COR-L47 (cell line): ENCODE measurements around the gene CASP2.
"Not testable (repeated sequence)": the region's sequence is repeated elsewhere in the genome, so short reads cannot be mapped to it uniquely, and the experiment has no call there.

Source experiments
- DNase-seq: peaks from one replicate; lab custom pipeline; 2025; lab: John Stamatoyannopoulos, UW

Gene CASP2

DNA sequence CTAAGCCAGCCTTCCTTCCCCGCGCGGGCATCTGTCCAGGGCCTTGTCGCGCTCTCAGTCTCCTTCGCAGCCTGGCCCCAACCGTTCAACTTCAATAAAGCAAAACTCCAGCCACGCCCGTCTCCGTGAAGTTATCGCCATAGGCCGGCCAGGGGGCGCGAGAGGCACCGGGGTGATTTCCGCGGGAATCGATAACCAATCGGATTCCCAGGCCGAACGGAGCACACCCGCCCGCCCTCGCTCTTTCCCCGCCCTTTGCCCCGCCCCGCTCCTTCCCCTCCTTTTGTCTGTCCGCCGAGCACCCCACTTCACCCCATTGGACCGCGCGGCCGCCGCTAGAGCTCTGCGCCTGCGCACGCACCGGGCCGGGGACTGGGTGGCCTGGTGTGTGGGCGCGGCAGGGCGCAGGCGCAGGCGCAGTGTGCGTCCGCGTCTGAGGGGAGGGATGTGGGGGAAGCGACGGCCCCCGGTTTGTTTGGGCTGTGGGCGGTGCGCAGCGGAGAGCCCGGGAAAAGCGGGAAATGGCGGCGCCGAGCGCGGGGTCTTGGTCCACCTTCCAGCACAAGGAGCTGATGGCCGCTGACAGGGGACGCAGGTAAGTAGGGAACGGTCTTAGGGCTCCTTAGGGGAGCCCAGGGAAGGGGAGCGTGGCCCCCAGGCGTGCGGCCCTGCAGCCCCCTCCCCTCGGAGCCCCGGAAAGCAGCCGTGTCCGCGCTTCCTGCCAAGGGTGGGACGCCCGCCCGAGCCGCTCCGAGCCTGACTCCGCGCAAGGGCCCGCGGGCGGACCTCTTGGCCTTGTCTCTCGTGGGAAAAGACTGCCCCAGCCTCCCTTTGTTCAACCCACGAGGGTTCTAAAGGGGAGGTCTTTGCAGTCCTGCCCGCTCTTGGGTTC is at the start of gene CASP2:
CASP2 (plus strand) TSS at position 417 of the 892 bp plus-strand sequence; CDS start at position 522, 105 bp downstream.
- DNase-seq, result peak; percentile 92

DNA sequence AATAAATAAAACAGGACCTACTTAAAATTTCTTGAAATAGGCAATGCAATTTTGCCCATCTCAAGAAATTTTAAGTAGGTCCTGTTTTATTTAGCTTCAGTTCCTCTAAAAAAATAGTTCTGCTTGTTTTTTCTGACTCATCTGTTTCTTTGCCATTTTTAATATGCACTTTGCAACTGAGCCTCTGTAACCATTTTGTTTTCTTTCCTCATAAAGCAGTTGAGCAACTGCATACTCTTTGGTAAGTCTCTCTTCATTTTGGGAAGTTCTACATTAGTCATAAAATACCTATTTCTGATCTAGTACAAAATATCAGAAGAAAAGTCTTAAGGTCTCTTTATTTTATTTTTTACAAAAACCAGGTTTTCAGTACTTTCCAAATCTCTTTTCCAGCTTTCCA is 48.3 kb upstream of the CASP2 start:
- DNase-seq, result no peak

DNA sequence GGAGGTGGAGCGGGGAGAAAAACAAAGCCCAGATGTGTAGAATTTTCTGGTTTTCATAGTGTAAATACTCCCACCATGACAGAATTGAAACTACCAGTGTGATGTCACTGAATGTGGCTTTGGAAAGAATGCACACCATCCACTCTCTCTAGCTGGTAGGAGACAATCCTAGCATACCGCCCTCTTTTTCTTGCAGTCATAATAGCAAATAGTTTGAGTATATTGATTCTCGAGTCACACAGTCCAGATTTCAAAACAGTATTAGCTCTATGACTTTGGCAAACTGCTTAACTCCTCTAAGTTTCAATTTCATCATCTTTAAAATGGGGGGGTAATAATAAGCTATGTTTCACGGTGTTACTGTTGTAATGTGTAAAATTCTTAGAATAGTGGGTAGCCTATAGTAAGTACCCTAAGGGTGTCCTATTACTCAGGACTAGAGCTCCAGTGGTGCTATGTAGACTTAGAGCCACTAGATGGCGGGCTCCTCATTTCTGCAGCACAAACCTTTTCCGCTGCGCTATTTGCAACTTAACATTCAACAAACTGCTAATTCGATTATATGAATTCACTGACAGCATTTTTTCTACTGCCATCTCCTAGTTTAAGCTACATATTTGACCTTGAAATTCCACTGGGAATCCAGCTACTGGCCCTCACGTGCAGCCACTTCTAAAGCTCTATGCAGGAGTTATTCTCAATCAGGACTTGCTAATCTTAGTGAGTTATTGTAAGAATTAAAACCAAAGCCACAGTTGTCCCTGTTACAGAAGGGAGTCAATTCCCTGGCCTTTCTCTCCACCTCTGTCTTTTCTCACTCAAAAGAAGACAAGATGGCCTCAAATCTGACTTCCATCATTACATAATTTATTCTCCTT is 47.6 kb upstream of the CASP2 start:
- DNase-seq, result peak; percentile 57

DNA sequence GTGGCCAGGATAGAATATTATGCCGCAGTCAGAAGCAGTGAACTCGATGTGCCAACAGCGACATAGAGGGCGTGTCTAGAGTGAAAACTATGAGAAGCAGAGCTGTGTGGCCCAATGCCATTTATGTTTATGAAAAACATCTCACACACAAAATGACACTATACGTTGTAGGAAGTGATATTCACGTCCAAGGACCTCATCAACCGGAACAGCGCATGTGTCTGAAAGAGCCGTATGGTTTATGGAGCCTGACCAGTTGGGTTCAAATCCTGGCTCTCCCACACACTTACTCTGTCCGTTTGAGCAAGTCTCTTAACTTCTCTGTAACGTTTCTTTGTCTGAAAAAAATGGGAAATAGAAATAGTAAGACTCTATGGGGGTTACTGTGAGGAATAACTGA is 45.8 kb upstream of the CASP2 start:
- DNase-seq, result no peak

DNA sequence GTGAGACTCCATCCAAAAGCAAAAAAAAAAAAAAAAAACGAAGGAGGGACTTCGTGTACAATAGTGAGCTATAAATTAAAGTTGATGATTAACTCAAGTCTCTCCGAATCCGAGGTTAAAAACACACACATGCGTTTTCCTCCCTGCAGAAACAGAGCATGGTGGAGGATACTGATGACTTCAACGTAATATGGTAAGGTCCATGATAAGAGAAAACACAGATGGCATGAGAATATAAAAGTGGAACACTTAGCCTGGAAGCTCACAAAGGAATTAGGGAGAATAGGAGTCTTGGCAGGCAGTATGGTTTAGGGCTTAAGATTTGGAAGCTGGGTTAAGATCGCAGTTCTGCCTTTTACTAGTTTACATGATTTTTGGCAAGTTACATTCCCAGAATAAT is 45.0 kb upstream of the CASP2 start:
- no peak for DNase-seq

DNA sequence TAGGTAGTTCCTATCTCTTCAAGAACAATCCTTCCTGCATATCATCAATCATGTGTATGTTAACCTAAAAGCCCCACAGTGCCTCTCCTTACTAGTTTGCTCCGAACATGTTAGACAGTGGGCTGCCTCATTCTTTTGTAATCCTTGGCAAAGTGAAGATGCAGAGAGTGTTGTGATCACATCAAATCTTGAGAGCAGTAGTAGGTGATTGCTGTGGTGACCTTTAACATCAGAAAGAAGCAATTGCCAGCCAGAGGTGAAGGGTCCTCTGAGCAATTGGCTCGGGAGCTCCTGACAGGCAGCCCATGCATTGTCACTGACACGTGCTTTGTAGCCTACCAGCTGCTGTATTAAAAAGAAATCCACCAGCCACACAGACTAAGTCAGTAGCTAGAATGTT is 44.5 kb upstream of the CASP2 start:
- no peak for DNase-seq

DNA sequence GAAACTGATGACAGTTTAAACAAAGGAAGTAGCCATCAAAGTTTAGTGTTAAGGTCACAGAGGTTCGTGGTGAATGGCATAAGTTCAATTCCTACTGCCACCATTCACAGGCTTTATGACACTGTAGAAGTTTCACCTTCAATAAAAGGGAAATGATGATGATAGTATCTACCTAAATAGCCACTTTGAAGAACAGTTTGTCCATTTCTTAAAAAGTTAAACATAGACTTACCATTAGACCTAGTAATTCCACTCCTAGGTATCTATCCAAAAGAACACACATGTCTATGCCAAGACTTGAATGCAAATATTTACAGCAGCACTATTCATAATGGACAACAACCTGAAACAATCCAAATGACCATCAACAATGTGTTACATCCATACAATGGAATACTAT is 43.8 kb upstream of the CASP2 start:
- DNase-seq, result no peak

DNA sequence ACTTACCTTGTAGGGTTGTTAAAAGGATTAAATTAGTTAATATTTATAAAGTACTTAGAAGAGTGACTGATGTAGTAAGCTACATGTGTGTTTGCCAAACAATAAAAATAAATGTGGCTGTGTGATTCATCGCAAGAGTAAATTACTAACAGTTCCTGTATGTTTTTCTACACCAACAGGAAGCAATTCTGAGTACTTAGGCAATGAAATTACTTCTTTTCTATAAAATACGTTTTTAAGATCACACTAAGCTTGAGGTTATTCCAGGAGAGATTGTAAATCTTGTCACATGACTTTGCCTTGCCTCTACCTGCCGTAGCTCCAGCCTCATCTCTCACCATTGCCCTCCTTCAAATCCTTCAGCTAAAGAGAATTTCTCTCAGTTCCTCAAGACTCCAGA is 43.0 kb upstream of the CASP2 start:
- no peak for DNase-seq

DNA sequence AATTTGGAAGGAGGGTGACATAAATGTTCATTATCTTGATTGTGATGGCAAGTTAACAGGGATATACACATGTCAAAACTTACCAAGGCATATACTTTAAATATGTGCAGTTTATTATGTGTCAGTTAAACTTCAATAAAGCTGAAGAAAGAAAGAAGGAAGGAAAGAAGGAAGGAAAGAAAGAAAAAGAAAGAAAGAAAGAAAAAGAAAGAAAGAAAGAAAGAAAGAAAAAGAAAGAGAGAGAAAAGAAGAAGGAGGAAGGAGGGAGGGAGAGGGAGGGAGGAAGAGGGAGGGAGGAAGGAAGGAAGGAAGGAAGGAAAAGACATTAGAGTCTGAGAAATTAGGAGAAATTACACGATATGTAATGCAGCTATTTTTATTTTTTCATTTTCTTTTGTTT is 40.8 kb upstream of the CASP2 start:
- no peak for DNase-seq

DNA sequence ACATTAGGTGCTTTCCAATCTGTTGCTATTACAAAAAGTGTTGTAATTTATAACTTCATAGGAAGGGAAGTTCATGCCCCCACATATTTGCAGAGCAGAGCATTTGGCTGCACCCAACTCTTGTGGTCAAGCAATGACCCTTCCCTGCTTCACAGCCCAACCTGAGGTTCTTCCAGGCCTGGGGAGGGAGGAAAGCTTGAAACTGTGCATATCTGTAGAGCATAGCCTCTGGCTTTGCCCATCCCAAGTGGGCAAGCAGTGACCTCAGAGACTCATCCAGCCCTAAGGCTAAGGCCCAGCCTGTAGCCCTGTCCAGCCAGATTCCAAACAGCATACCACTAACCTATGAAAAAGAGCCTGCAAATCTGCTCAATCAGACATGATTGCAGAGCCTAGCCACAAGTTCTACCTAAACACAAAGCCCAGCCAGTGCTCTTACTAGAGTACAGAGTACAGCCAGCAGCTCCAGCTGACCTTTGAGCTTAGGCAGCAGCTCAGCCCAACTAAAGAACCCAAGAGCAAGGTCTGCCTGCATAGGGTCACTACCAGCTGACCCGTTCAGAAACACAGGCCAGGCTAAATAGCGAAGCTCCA is 39.3 kb upstream of the CASP2 start:
- DNase-seq, result no peak

DNA sequence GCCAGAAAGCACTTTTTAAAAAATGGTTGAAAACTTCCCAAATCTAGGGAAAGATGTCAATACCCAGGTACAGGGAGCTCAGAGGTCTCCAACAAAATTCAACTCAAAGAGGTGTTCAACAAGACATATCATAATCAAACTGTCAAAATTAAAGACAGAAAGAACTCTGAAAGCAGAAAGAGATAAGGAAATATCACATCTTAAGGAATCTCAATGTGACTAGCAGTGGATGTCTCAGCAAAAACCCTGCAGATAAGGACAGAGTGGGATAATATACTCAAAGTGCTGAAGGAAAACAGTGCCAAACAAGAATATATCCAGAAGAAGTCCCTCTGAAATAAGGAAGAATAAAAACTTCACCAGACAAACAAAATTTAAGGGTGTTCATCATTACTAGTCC is 38.0 kb upstream of the CASP2 start:
- DNase-seq, result no peak

DNA sequence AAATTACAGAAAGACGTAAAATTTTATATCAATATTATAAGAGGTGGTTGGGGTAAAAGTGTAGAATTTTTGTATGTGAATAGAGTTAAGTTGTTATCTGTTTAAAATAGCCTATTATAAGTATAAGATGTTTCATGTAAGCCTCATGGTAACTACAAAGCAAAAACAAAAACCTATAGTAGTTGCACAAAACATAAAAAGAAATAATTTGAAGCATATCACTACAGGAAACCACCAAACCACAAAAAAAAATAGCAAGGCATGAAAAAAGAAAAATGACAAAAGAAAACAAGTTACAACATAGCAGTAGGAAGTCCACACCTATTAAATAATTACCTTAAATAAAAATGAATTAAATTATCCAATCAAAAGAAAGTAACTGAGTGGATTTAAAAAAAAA is 37.3 kb upstream of the CASP2 start:
- no peak for DNase-seq

DNA sequence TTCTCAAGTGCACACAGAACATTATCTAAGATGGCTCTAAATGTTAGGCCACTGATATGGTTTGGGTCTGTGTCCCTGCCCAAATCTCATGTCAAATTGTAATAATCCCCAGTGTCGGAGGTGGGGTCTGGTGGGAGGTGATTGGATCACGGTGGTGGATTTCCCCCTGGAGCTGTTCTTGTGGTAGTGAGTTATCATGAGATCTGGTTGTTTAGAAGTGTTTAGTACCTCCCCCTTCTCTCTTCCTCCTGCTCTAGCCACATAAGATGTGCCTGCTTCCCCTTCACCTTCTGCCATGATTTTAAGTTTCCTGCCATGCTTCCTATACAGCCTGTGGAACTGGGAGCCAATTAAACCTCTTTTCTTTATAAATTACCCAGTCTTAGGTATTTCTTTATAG is 36.1 kb upstream of the CASP2 start:
- DNase-seq, result no peak

DNA sequence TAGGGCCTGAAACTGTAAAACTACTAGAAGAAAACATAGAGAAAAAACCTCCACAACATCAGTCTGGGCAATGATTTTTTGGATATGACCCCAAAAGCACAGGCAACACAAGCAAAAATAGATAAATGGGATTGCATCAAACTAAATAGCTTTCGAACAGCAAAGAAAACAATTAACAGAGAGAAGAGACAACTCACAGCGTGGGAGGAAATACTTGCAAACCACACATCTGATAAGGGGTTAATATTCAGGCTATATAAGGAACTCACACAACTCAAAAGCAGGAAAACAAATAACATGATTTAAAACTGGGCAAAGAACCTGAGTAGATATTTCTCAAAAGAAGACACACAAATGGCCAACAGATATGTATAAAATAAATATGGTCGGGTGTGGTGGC is 32.6 kb upstream of the CASP2 start:
- no peak for DNase-seq

DNA sequence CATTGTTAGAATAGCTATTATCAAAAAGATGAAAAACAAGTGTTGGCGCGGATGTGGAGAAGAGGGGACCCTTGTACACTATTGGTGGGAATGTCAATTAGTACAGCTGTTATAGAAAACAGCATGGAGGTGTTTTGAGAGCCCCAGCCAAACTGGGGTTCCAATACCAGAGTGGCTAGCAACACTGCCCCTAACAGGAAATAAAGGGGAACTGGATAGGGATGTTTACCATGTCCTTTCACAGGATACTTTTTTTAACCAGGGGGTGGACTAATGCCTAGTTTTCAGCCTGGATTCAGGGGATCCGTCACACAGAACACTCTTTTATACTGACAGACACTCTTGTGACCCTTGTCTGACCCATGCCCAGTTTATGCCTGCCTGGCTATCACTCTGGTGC is 31.8 kb upstream of the CASP2 start:
- DNase-seq, result no peak

DNA sequence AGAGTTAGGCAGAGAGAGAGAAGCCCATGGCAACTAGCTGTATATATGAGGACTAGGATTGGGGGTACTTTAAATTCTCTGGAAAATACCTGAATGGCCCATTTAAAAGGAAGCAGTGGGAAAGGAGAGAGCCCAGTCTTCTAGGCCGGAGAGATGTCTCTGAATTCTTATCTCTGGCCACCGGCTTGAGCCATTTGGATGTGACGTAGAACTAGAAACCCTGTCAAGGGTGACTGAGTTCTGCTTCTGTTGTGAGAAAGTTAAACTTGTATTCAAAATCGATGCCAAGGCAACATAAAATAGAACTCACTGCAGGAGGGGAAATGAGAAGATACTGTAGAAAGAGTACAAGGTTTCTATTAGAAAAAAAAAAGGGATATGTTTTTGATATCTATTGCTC is 31.2 kb upstream of the CASP2 start:
- DNase-seq, result no peak

DNA sequence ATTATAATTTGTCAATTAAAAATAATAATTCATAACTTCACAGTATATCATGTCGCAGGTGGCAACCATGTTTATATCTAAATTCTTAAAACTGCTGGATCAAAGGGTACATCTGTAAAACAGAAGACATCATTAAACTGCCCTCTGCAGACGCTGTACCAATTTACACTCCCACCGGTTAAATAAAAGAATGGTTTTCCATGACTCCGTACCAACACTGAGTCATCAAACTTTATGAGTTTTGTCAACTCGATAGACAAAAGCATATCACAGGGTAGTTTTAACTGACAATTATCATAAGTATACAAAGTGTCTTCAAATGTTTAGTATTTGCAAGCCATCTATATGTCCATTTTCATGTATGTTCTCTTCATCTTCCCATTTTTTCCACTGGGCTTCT is 30.6 kb upstream of the CASP2 start:
- no peak for DNase-seq

DNA sequence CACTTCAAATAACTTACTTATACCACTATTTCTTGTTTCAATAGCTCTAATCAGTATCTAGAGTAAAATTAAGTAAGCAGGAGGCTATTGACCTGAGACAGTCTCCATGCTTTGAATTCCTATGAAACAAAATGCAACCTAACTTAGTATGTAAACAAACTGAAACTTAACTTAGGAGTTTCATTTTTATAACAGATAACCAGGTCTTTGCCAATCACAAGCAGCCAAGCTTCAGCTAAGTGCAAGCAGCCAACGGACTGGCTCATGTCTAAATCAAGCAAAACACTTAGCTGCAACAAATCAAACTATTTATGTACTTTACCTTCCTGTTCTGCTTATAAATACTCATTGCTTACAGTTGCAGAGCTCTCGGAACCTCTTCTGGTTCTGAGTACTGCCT is 29.3 kb upstream of the CASP2 start:
- DNase-seq, result no peak

DNA sequence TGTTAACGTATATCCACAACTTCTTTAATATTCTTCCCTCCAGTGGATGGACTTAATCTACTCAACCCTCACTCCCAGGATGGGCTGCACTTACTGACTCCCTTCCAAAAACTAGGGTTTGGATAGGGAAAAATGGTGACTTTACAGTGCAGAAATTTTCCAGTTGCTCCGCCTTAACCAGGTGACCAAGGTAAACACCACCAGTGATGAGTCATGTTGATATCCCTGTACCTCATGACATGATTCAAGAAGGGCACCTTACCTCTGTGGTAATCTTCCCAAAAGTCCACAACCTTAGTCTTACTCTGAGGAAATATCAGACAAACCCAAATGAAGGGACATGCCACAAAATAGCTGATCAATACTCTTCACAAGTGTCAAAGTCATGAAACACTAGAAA is 28.4 kb upstream of the CASP2 start:
- DNase-seq, result no peak

DNA sequence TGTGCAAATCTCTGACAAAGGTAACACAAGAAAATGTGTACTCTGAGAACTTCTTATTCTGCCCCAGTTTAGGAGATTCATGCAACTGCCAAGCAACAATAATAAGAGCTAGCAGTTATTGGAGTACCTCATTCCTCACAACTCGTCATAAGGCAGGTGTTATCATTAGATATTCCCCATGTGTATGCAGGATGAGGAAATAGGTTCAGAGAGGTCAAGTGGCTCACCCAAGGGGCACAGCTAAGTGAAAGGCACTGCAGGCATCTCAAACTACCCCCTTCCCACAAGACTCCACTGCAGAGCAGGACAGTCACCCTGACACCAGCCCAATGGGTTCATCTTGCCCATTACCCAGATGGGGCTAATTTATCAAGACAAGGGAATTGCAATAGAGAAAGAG is 26.2 kb upstream of the CASP2 start:
- DNase-seq, result no peak

DNA sequence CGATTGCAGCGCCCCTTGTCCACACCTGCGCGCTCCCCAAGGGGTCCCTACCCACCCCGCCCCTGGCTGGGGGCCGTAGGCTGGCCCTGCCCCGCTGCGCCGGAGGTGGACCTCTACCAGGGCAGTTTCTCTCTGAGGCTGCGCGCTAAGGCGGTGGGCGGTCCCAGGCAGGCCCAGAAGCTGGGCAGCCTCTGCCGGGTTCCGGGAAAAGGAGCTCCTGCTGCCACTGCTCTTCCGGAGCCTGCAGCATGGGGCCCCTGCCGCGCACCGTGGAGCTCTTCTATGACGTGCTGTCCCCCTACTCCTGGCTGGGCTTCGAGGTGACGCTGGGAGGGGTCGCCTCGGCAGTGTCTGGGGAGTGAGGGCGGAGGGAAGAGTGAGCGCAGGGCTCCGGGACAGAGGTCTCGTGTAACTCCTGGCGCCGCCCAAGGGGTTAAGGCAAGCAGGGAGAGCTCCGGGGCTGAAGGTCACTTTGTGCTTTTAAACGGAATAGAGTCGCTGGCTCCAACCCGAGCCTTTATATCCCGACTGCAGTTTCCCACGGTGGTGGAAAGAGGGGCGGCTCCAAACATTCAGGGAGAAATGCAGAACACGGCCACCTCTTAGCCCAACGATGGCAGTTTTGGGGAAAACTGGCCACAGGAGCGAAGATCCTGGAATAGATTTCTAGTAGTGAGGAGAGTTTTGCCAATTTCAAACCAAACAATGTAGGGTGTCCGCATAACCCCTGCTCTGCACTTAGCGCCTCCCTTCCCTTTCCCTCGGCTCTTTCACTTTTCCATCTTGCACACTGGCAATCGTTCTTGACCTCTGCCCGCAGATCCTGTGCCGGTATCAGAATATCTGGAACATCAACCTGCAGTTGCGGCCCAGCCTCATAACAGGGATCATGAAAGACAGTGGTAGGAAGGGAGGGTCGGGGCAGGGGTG is 24.6 kb upstream of the CASP2 start, which contains the start of gene GSTK1:
GSTK1 (plus strand) TSS at position 176 of the 930 bp plus-strand sequence; CDS start at position 249, 73 bp downstream.
- DNase-seq, result peak; percentile 61

DNA sequence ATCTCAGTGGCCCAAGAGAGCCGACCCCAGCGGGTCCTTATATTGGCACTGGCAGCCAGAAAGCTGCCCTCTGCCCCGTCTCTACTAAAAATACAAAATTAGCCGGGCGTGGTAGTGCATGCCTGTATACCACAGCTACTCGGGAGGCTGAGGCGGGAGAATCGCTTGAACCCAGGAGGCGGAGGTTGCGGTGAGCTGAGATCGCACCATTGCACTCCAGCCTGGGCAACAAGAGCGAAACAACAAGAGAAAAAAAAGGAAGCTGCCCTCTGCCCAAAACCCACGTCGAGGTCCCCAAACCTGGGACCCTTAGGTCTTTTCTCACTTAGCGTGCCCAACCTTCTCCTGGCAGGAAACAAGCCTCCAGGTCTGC is 24.0 kb upstream of the CASP2 start:
- not testable (repeated sequence) for DNase-seq
